WERI-Rb-1 (cell line): ENCODE results near the gene PLEKHD1.

Source experiments
- DNase-seq: peaks from one replicate; pipeline ENCODE4 v3.0.0-alpha.2; 2020
- H3K27ac ChIP-seq: fragments of 250-450 bp; sonication (Bioruptor Pico); 2 replicates; pipeline ENCODE4 v1.5.1; 2020; ENCODE audit warnings: mild to moderate bottlenecking, moderate library complexity
- H3K27me3 ChIP-seq: fragments of 250-450 bp; sonication (Bioruptor Pico); 2 replicates; pipeline ENCODE4 v1.5.1; 2021; ENCODE audit warnings: mild to moderate bottlenecking, low read depth, moderate library complexity; ENCODE audit not compliant: insufficient read depth, severe bottlenecking
- H3K36me3 ChIP-seq: fragments of 250-450 bp; sonication (Bioruptor Pico); 2 replicates; pipeline ENCODE4 v1.5.1; 2020; ENCODE audit warnings: mild to moderate bottlenecking, moderate library complexity
- H3K4me3 ChIP-seq: 2 replicates; pipeline ENCODE4 v1.5.1; 2011; ENCODE audit warnings: low read depth, mild to moderate bottlenecking, control low read depth, low read length
- H3K9me3 ChIP-seq: fragments of 250-450 bp; sonication (Bioruptor Pico); 2 replicates; pipeline ENCODE4 v1.5.1; 2021; ENCODE audit warnings: mild to moderate bottlenecking, moderate library complexity; ENCODE audit not compliant: severe bottlenecking
- CTCF ChIP-seq: IDR thresholded peaks from 2 replicates; pipeline ENCODE4 v1.5.1; 2011; ENCODE audit warnings: low read depth, mild to moderate bottlenecking, control low read depth, inconsistent platforms, low read length

The PLEKHD1 gene

GRCh38 chr14:69528143-69528542, 43.6 kb downstream of the PLEKHD1 start:
- TF ChIP-seq CTCF: no peak
- Histone ChIP-seq H3K4me3 (no peak overlapping the region), H3K36me3 (no peaks in the 10 kb centered on the region), H3K27ac (no peak overlapping the region), H3K9me3 (no peaks in the 10 kb centered on the region), H3K27me3 (no peaks in the 10 kb centered on the region)
- no peak for DNase-seq

- no peaks in the 10 kb centered on the region for H3K27me3 ChIP-seq
- DNase-seq: no peak
- H3K36me3 ChIP-seq: no peaks in the 10 kb centered on the region
- no peaks in the 10 kb centered on the region for H3K9me3 ChIP-seq
- TF ChIP-seq CTCF: no peak
- no peak overlapping the region for H3K27ac ChIP-seq
- H3K4me3 ChIP-seq: no peak overlapping the region
Observed at GRCh38 chr14:69528930-69529329, 44.4 kb downstream of the PLEKHD1 start.

- H3K27me3 ChIP-seq: no peaks in the 10 kb centered on the region
- no peak overlapping the region for H3K27ac ChIP-seq
- H3K4me3 ChIP-seq: no peak overlapping the region
- H3K36me3 ChIP-seq: no peaks in the 10 kb centered on the region
- DNase-seq: no peak
- TF ChIP-seq CTCF: no peak
- no peaks in the 10 kb centered on the region for H3K9me3 ChIP-seq
Observed at GRCh38 chr14:69529563-69529962, 45.0 kb downstream of the PLEKHD1 start.

- no peak for DNase-seq
- H3K4me3 ChIP-seq: no peak overlapping the region
- no peaks in the 10 kb centered on the region for H3K9me3 ChIP-seq
- H3K27ac ChIP-seq: no peak overlapping the region
- H3K27me3 ChIP-seq: no peaks in the 10 kb centered on the region
- H3K36me3 ChIP-seq: no peaks in the 10 kb centered on the region
- TF ChIP-seq CTCF: no peak
Observed at GRCh38 chr14:69530095-69530494, 45.6 kb downstream of the PLEKHD1 start.

- Histone ChIP-seq H3K4me3 (no peak overlapping the region), H3K27me3 (peaks cover 2% of the 10 kb centered on the region), H3K36me3 (no peaks in the 10 kb centered on the region), H3K27ac (no peak overlapping the region), H3K9me3 (no peaks in the 10 kb centered on the region)
- no peak for DNase-seq
- TF ChIP-seq CTCF: no peak
Observed at GRCh38 chr14:69531135-69531534, 46.6 kb downstream of the PLEKHD1 start.

- DNase-seq: no peak
- TF ChIP-seq CTCF: no peak
- H3K27me3 ChIP-seq: peaks cover 15% of the 10 kb centered on the region
- no peak overlapping the region for H3K27ac ChIP-seq
- no peaks in the 10 kb centered on the region for H3K9me3 ChIP-seq
- no peak overlapping the region for H3K4me3 ChIP-seq
- no peaks in the 10 kb centered on the region for H3K36me3 ChIP-seq
Observed at GRCh38 chr14:69532561-69533340, 48.2 kb downstream of the PLEKHD1 start.
